A673 (cell line): ENCODE measurements around the gene BSCL2. TPM values are rescaled to one million over a fixed set of nuclear protein-coding genes. Genes with fewer than 3 reads are reported as not detected.
A peak's percentile ranks its signal among the peaks of the same experiment; 100 is the strongest.

Source experiments
- BruUV-seq: library from RNA; stranded (reverse); fragments of 400-500 nt; replicated peaks from 2 replicates; lab custom pipeline; 2021; lab: Mats Ljungman, UMichigan
- CTCF ChIA-PET: fragments of 300-600 bp; sonication (Branson Sonifier 250); formaldehyde crosslinking; loops from one replicate; lab custom pipeline; 2022; ENCODE audit warnings: antibody characterized with exemption; lab: Charles Lee
- POLR2A ChIA-PET: fragments of 300-600 bp; sonication (Branson Sonifier 250); formaldehyde crosslinking; loops from one replicate; lab custom pipeline; 2022; ENCODE audit warnings: antibody characterized with exemption; ENCODE audit not compliant: low non-redundant PET; lab: Charles Lee
- DNase-seq: peaks from one replicate; pipeline ENCODE4 v3.0.0-alpha.2; 2015; ENCODE audit warnings: low spot score
- H3K27ac ChIP-seq: fragments of 200-600 bp; sonication (generic); 2 replicates; pipeline ENCODE4 v1.5.1; 2016; ENCODE audit warnings: mixed run types, low read depth, mild to moderate bottlenecking, mixed read lengths, antibody characterized with exemption, low read length; ENCODE audit not compliant: poor library complexity, severe bottlenecking
- H3K27me3 ChIP-seq: fragments of 200-600 bp; sonication (generic); replicated peaks from 2 replicates; pipeline ENCODE4 v1.6.1; 2017; ENCODE audit warnings: mixed run types, low read depth, mild to moderate bottlenecking, mixed read lengths, antibody characterized with exemption, low read length; ENCODE audit not compliant: insufficient read depth, poor library complexity
- H3K36me3 ChIP-seq: fragments of 200-600 bp; sonication (generic); 2 replicates; pipeline ENCODE4 v1.6.1; 2016; ENCODE audit warnings: mixed run types, mild to moderate bottlenecking, mixed read lengths, antibody characterized with exemption, low read length; ENCODE audit not compliant: insufficient read depth, poor library complexity, severe bottlenecking
- H3K4me1 ChIP-seq: fragments of 200-600 bp; sonication (generic); 2 replicates; pipeline ENCODE4 v1.6.1; 2017; ENCODE audit warnings: mixed run types, mild to moderate bottlenecking, mixed read lengths, antibody characterized with exemption, low read length; ENCODE audit not compliant: insufficient read depth, poor library complexity, severe bottlenecking
- H3K4me3 ChIP-seq: fragments of 200-600 bp; sonication (generic); 2 replicates; pipeline ENCODE4 v1.5.1; 2016; ENCODE audit warnings: low read depth, mixed run types, mild to moderate bottlenecking, mixed read lengths, low read length; ENCODE audit not compliant: poor library complexity, severe bottlenecking
- H3K9me3 ChIP-seq: fragments of 200-600 bp; sonication (generic); 2 replicates; pipeline ENCODE4 v1.6.1; 2016; ENCODE audit warnings: mixed run types, low read depth, mild to moderate bottlenecking, mixed read lengths, antibody characterized with exemption, low read length; ENCODE audit not compliant: poor library complexity, severe bottlenecking
- CTCF ChIP-seq: fragments of 300-800, 200-600 bp; sonication (generic); conservative IDR thresholded peaks from 2 replicates; pipeline ENCODE4 v1.5.1; 2017; ENCODE audit warnings: low read depth, mild to moderate bottlenecking, antibody characterized with exemption, low read length, moderate library complexity, mixed read lengths
- EZH2 ChIP-seq: fragments of 200-600 bp; sonication (generic); IDR thresholded peaks from 2 replicates; pipeline ENCODE4 v1.6.1; 2017; ENCODE audit warnings: borderline replicate concordance, low read depth, mild to moderate bottlenecking, mixed read lengths, antibody characterized with exemption, low read length; ENCODE audit not compliant: poor library complexity, severe bottlenecking
- intact Hi-C: fragments of 100-400 bp; cut with micrococcal nuclease; formaldehyde crosslinking; loops from one replicate; pipeline ENCODE4 v1.10.0; 2022; ENCODE audit not compliant: unreplicated experiment
- total RNA-seq: library from RNA; stranded (reverse); gene quantifications from 2 replicates; pipeline ENCODE4 v1.2.3, GENCODE V29; 2021

The BSCL2 gene
- total RNA-seq, 1 experiment from 2014 or later = 123 TPM

- H3K36me3 ChIP-seq = peaks cover 47% of the 10 kb centered on the region
- intact Hi-C loops = no loop called here
- H3K4me1 ChIP-seq = peaks cover 14% of the 10 kb centered on the region
- H3K27ac ChIP-seq = peak overlapping the region; percentile 97
- CTCF ChIA-PET = no interaction called here
- no peak for DNase-seq
- no peak for TF ChIP-seq EZH2
- TF ChIP-seq CTCF = no peak
- H3K4me3 ChIP-seq = peak overlapping the region; percentile 96
- POLR2A ChIA-PET = interaction anchor here (0.6 to 0.8 kb wide), 2 partner anchors 18 to 19 kb away, joined by 3 to 9 read pairs; partner anchors contain the start of gene C11orf98
- no peaks in the 10 kb centered on the region for H3K9me3 ChIP-seq
- no peaks in the 10 kb centered on the region for H3K27me3 ChIP-seq
- BruUV-seq = no TSS peak
These were observed 60.2 kb downstream of the BSCL2 start for GRCh38 chr11:62646825-62647608.

GRCh38 chr11:62645946-62646824 is 61.0 kb downstream of the BSCL2 start, which contains the start of gene GANAB:
GANAB (minus strand) TSS chr11:62646613; CDS start chr11:62646599, 14 bp downstream.
- TF ChIP-seq CTCF = no peak
- no peak for TF ChIP-seq EZH2
- Histone ChIP-seq H3K36me3 (peaks cover 47% of the 10 kb centered on the region), H3K27me3 (no peaks in the 10 kb centered on the region), H3K4me3 (peak within 1 kb of the TSS; percentile 96), H3K27ac (peak within 1 kb of the TSS; percentile 97), H3K4me1 (peaks cover 8% of the 10 kb centered on the region), H3K9me3 (no peaks in the 10 kb centered on the region)
- peak; percentile 100 for DNase-seq
- no TSS peak for BruUV-seq
- intact Hi-C loops = no loop called here
- ChIA-PET POLR2A (interaction anchor here (0.6 kb wide), 1 partner anchor 18 kb away, joined by 9 read pairs; no protein-coding TSS in a partner anchor), CTCF (interaction anchor here (0.6 kb wide), 2 partner anchors 101 to 1507 kb away, joined by 3 to 11 read pairs; no protein-coding TSS in a partner anchor)

- H3K27ac ChIP-seq = peak overlapping the region; percentile 97
- peaks cover 47% of the 10 kb centered on the region for H3K36me3 ChIP-seq
- peaks cover 8% of the 10 kb centered on the region for H3K4me1 ChIP-seq
- TF ChIP-seq EZH2 = no peak
- TF ChIP-seq CTCF = no peak
- DNase-seq = peak; percentile 33
- peak overlapping the region; percentile 96 for H3K4me3 ChIP-seq
- BruUV-seq = TSS peak; percentile 48
- H3K9me3 ChIP-seq = no peaks in the 10 kb centered on the region
- intact Hi-C loops = no loop called here
- POLR2A ChIA-PET = no interaction called here
- CTCF ChIA-PET = no interaction called here
- no peaks in the 10 kb centered on the region for H3K27me3 ChIP-seq
These were observed 61.6 kb downstream of the BSCL2 start for GRCh38 chr11:62645671-62645945.
